H1 (cell line): ENCODE measurements around the gene DGKI. TPM values are rescaled to one million over a fixed set of nuclear protein-coding genes. Genes with fewer than 3 reads are reported as not detected.

Experiments
- ASH2L ChIP-seq: fragments of 200-600, 300-600 bp; sonication (generic); IDR thresholded peaks from one replicate; pipeline ENCODE4 v1.7.1; 2017; ENCODE audit warnings: low read length
- BACH1 ChIP-seq: IDR thresholded peaks from 2 replicates; pipeline ENCODE4 v1.6.1; 2012; ENCODE audit warnings: low read length, improper control_type of control experiment
- BRCA1 ChIP-seq: IDR thresholded peaks from 2 replicates; pipeline ENCODE4 v1.6.1; 2012; ENCODE audit warnings: low read depth, low read length, improper control_type of control experiment
- GABPA ChIP-seq: IDR thresholded peaks from 2 replicates; pipeline ENCODE4 v1.6.1; 2011; ENCODE audit warnings: mild to moderate bottlenecking, low read length, moderate library complexity, borderline replicate concordance; ENCODE audit not compliant: insufficient read depth
- HDAC6 ChIP-seq: IDR thresholded peaks from one replicate; pipeline ENCODE4 v1.7.1; 2012; ENCODE audit warnings: low read depth, mild to moderate bottlenecking, inconsistent platforms, low read length, moderate library complexity
- KDM4A ChIP-seq: IDR thresholded peaks from one replicate; pipeline ENCODE4 v1.7.1; 2012; ENCODE audit warnings: low read depth, mild to moderate bottlenecking, moderate library complexity, low read length, inconsistent platforms; ENCODE audit not compliant: severe bottlenecking
- POU5F1 ChIP-seq: IDR thresholded peaks from 2 replicates; pipeline ENCODE4 v1.6.1; 2011; ENCODE audit warnings: low read depth, mild to moderate bottlenecking, low read length, moderate library complexity
- RBBP5 ChIP-seq: IDR thresholded peaks from 2 replicates; pipeline ENCODE4 v1.7.1; 2012; ENCODE audit warnings: low read depth, mild to moderate bottlenecking, inconsistent platforms, low read length, moderate library complexity, borderline replicate concordance
- SIN3A ChIP-seq, 2 experiments: IDR thresholded peaks in 1 of 2; conservative IDR thresholded peaks in 1 of 2; 2 replicates each; pipeline ENCODE4 v1.6.1; 2011 to 2012; ENCODE audit warnings: low read length in 2 of 2, improper control_type of control experiment in 1 of 2, low read depth in 1 of 2, mild to moderate bottlenecking in 1 of 2
- SP4 ChIP-seq: IDR thresholded peaks from 2 replicates; pipeline ENCODE4 v1.6.1; 2012; ENCODE audit warnings: low read length, inconsistent platforms
- TEAD4 ChIP-seq: IDR thresholded peaks from 2 replicates; pipeline ENCODE4 v1.6.1; 2012; ENCODE audit warnings: low read depth, low read length, inconsistent platforms, mixed read lengths
- polyA plus RNA-seq, 7 experiments: library from polyadenylated mRNA; depleted of rRNA in 3 of 7; stranded (reverse) in 5 of 7; unstranded in 2 of 7; fragments of >200 nt in 5 of 7; fragments of 200-250 nt in 2 of 7; gene quantifications; 1 replicate in 5 of 7; 2 replicates in 1 of 7; 4 replicates in 1 of 7; pipeline versions ENCODE4 v1.2.1 to v1.2.3, GENCODE V29; 2011 to 2013; ENCODE audit warnings: missing spikeins in 2 of 7, mixed read lengths in 2 of 7
- total RNA-seq: library from RNA; stranded (reverse); fragmentation: NEBNext Ultra II Directional; extraction: Animal tissue kit (Norgen Biotek cat#: 25700); gene quantifications from 2 replicates; pipeline ENCODE4 v1.2.1, GENCODE V29; 2021
- TF ChIP-seq, protein P1 (sequence below): fragments of 300-600 bp; sonication (generic); IDR thresholded peaks from 2 replicates; pipeline ENCODE4 v1.7.1; 2012; ENCODE audit warnings: low read length, moderate library complexity, mild to moderate bottlenecking, inconsistent platforms; ENCODE audit not compliant: insufficient replicate concordance

DGKI gene
- total and polyA plus RNA-seq, 2 of the 8 experiments (the other 6 are each of a cell fraction or from before 2014, with no cell fraction given), result 0.20 to 0.71 TPM

DNA sequence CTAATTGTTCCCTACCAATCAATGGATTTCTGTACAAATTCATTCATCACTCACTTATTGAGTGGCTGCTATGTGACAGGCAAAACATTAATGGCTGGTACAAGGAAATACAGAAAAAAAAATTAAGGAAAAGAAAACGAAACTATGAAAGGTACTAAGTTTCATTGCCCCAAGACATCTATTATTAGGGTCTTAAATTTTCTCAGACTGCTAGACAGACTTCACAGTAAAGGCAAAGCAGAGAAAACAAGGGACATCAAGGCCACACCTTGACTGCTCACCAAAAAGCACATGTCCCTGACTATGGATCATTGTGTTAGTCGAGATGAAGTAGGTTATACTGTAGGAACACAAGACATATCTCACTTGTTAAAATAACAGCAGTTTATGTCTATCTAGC is 36.5 kb downstream of the DGKI start (continued):
- TF ChIP-seq, protein P1, sequence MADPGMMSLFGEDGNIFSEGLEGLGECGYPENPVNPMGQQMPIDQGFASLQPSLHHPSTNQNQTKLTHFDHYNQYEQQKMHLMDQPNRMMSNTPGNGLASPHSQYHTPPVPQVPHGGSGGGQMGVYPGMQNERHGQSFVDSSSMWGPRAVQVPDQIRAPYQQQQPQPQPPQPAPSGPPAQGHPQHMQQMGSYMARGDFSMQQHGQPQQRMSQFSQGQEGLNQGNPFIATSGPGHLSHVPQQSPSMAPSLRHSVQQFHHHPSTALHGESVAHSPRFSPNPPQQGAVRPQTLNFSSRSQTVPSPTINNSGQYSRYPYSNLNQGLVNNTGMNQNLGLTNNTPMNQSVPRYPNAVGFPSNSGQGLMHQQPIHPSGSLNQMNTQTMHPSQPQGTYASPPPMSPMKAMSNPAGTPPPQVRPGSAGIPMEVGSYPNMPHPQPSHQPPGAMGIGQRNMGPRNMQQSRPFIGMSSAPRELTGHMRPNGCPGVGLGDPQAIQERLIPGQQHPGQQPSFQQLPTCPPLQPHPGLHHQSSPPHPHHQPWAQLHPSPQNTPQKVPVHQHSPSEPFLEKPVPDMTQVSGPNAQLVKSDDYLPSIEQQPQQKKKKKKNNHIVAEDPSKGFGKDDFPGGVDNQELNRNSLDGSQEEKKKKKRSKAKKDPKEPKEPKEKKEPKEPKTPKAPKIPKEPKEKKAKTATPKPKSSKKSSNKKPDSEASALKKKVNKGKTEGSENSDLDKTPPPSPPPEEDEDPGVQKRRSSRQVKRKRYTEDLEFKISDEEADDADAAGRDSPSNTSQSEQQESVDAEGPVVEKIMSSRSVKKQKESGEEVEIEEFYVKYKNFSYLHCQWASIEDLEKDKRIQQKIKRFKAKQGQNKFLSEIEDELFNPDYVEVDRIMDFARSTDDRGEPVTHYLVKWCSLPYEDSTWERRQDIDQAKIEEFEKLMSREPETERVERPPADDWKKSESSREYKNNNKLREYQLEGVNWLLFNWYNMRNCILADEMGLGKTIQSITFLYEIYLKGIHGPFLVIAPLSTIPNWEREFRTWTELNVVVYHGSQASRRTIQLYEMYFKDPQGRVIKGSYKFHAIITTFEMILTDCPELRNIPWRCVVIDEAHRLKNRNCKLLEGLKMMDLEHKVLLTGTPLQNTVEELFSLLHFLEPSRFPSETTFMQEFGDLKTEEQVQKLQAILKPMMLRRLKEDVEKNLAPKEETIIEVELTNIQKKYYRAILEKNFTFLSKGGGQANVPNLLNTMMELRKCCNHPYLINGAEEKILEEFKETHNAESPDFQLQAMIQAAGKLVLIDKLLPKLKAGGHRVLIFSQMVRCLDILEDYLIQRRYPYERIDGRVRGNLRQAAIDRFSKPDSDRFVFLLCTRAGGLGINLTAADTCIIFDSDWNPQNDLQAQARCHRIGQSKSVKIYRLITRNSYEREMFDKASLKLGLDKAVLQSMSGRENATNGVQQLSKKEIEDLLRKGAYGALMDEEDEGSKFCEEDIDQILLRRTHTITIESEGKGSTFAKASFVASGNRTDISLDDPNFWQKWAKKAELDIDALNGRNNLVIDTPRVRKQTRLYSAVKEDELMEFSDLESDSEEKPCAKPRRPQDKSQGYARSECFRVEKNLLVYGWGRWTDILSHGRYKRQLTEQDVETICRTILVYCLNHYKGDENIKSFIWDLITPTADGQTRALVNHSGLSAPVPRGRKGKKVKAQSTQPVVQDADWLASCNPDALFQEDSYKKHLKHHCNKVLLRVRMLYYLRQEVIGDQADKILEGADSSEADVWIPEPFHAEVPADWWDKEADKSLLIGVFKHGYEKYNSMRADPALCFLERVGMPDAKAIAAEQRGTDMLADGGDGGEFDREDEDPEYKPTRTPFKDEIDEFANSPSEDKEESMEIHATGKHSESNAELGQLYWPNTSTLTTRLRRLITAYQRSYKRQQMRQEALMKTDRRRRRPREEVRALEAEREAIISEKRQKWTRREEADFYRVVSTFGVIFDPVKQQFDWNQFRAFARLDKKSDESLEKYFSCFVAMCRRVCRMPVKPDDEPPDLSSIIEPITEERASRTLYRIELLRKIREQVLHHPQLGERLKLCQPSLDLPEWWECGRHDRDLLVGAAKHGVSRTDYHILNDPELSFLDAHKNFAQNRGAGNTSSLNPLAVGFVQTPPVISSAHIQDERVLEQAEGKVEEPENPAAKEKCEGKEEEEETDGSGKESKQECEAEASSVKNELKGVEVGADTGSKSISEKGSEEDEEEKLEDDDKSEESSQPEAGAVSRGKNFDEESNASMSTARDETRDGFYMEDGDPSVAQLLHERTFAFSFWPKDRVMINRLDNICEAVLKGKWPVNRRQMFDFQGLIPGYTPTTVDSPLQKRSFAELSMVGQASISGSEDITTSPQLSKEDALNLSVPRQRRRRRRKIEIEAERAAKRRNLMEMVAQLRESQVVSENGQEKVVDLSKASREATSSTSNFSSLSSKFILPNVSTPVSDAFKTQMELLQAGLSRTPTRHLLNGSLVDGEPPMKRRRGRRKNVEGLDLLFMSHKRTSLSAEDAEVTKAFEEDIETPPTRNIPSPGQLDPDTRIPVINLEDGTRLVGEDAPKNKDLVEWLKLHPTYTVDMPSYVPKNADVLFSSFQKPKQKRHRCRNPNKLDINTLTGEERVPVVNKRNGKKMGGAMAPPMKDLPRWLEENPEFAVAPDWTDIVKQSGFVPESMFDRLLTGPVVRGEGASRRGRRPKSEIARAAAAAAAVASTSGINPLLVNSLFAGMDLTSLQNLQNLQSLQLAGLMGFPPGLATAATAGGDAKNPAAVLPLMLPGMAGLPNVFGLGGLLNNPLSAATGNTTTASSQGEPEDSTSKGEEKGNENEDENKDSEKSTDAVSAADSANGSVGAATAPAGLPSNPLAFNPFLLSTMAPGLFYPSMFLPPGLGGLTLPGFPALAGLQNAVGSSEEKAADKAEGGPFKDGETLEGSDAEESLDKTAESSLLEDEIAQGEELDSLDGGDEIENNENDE, result no peak
- TF ChIP-seq GABPA, result no peak
- TF ChIP-seq BRCA1, result no peak
- TF ChIP-seq SP4, result no peak
- no peak for TF ChIP-seq RBBP5
- no peak for TF ChIP-seq SIN3A (conservative IDR thresholded peaks at IDR 0.05 in 1 of 2, IDR thresholded peaks at IDR 0.05 in 1 of 2; ENCODE audit: low read depth in 1 of 2, low read length in 2 of 2)
- TF ChIP-seq POU5F1, result no peak
- TF ChIP-seq TEAD4, result no peak
- no peak for TF ChIP-seq ASH2L
- TF ChIP-seq KDM4A, result no peak
- no peak for TF ChIP-seq HDAC6
- TF ChIP-seq BACH1, result no peak
